Measurements from ENCODE around the gene ZNF155. TPM values are rescaled to one million over a fixed set of nuclear protein-coding genes. Genes with fewer than 3 reads are reported as not detected.

ZNF155 gene
- total and polyA plus RNA-seq, 10 donors, result 5.1 to 18.2 (median 10.2) TPM

GRCh38 chr19:44032001-44032610 is 48.1 kb downstream of the ZNF155 start:
- no peak for TF ChIP-seq POLR2A (IDR thresholded peaks at IDR 0.05)
- TF ChIP-seq CTCF (IDR thresholded peaks at IDR 0.05 in 8 of 11, conservative IDR thresholded peaks at IDR 0.05 in 3 of 11), result no peak
- no peak for TF ChIP-seq POLR2AphosphoS5 (IDR thresholded peaks at IDR 0.05)
- Histone ChIP-seq H3K27ac (no peak overlapping the region), H3K36me3 (peaks cover 28 to 70% (median 56%) of the 10 kb centered on the region in 6 donors), H3K4me3 (peak overlapping the region in 1 of 8 donors; percentile 17), H3K4me1 (no peaks in the 10 kb centered on the region), H3K9me3 (peaks cover 29 to 100% (median 100%) of the 10 kb centered on the region in 8 donors), H3K27me3 (replicated peaks in 1 of 7) (no peaks in the 10 kb centered on the region)
- intact Hi-C loops (cut with DNase I; ENCODE audit: low total_unique reads), result no loop called here
- WGBS, 5 donors, result 72 to 90% (median 85%) methylated on average over 1 of the region's 1 CpG
- no peak for DNase-seq

- Histone ChIP-seq H3K36me3 (no peaks in the 10 kb centered on the region), H3K4me1 (no peaks in the 10 kb centered on the region), H3K4me3 (no peak overlapping the region), H3K27ac (no peak overlapping the region), H3K27me3 (replicated peaks in 1 of 7) (peaks cover 0 to 13% (median 0%) of the 10 kb centered on the region in 7 donors), H3K9me3 (peaks cover 4 to 88% (median 64%) of the 10 kb centered on the region in 8 donors)
- TF ChIP-seq CTCF (IDR thresholded peaks at IDR 0.05 in 8 of 11, conservative IDR thresholded peaks at IDR 0.05 in 3 of 11) (no peak), POLR2AphosphoS5 (IDR thresholded peaks at IDR 0.05) (no peak), POLR2A (IDR thresholded peaks at IDR 0.05) (no peak)
- 82 to 89% (median 85%) methylated on average over 2 of the region's 2 CpGs for WGBS, 5 donors
- no peak for DNase-seq
- intact Hi-C loops (cut with DNase I; ENCODE audit: low total_unique reads), result no loop called here
These were observed 58.2 kb downstream of the ZNF155 start for GRCh38 chr19:44042147-44042546.

Small RNA genes within 50 kb of the gene (small RNA-seq; reads per million reads assigned to genes)
- gene AC006213.5, result 0 reads per million in 4 donors

Other genes with a start within 250 kb of the ZNF155 start
- gene SMG9, start 229.2 kb upstream of the ZNF155 start, total RNA-seq, result 10 to 100 TPM; 30.9 to 65.9 (median 54.6) TPM
- gene SMG9, start 229.2 kb upstream of the ZNF155 start, polyA plus RNA-seq, result 10 to 100 TPM; 34.0 to 44.8 (median 44.3) TPM
- gene KCNN4, start 203.2 kb upstream of the ZNF155 start, total RNA-seq, result 10 to 100 TPM; 14.3 to 24.2 (median 21.3) TPM
- gene KCNN4, start 203.2 kb upstream of the ZNF155 start, polyA plus RNA-seq, result 10 to 100 TPM; 25.3 to 77.6 (median 56.1) TPM
- 10 to 100 TPM in 2 of 7 donors, 1 to 10 TPM in 5; 4.2 to 48.1 (median 7.4) TPM for gene LYPD5, start 181.7 kb upstream of the ZNF155 start, total RNA-seq
- 1 to 10 TPM; 2.1 to 6.6 (median 2.2) TPM for gene LYPD5, start 181.7 kb upstream of the ZNF155 start, polyA plus RNA-seq
- gene ZNF283, start 156.9 kb upstream of the ZNF155 start, total RNA-seq, result 10 to 100 TPM in 6 of 7 donors, 1 to 10 TPM in 1; 6.0 to 15.6 (median 11.9) TPM
- gene ZNF283, start 156.9 kb upstream of the ZNF155 start, polyA plus RNA-seq, result 1 to 10 TPM; 1.1 to 3.0 (median 1.1) TPM
- gene ZNF404, start 100.2 kb upstream of the ZNF155 start, total RNA-seq, result 1 to 10 TPM; 2.5 to 6.0 (median 3.8) TPM
- gene ZNF404, start 100.2 kb upstream of the ZNF155 start, polyA plus RNA-seq, result 10 to 100 TPM in 1 of 3 donors, 1 to 10 TPM in 2; 8.2 to 10.3 (median 9.1) TPM
- gene ZNF45, start 48.9 kb upstream of the ZNF155 start, total RNA-seq, result 10 to 100 TPM; 12.9 to 24.5 (median 16.2) TPM
- 1 to 10 TPM; 3.9 to 6.1 (median 5.4) TPM for gene ZNF45, start 48.9 kb upstream of the ZNF155 start, polyA plus RNA-seq
- 1 to 10 TPM; 3.4 to 8.7 (median 6.3) TPM for gene ZNF221, start 33.0 kb upstream of the ZNF155 start, total RNA-seq
- under 1 TPM; 0.09 to 0.58 (median 0.29) TPM for gene ZNF221, start 33.0 kb upstream of the ZNF155 start, polyA plus RNA-seq
- 10 to 100 TPM in 2 of 7 donors, 1 to 10 TPM in 5; 7.9 to 15.2 (median 8.9) TPM for gene ZNF230, start 18.8 kb downstream of the ZNF155 start, total RNA-seq
- 1 to 10 TPM; 2.4 to 3.0 (median 2.7) TPM for gene ZNF230, start 18.8 kb downstream of the ZNF155 start, polyA plus RNA-seq
- 10 to 100 TPM in 1 of 7 donors, 1 to 10 TPM in 6; 4.6 to 12.5 (median 5.8) TPM for gene ZNF222, start 41.2 kb downstream of the ZNF155 start, total RNA-seq
- gene ZNF222, start 41.2 kb downstream of the ZNF155 start, polyA plus RNA-seq, result 1 to 10 TPM; 3.4 to 4.8 (median 4.0) TPM
- 1 to 10 TPM; 3.7 to 9.9 (median 6.3) TPM for gene ZNF223, start 67.8 kb downstream of the ZNF155 start, total RNA-seq
- gene ZNF223, start 67.8 kb downstream of the ZNF155 start, polyA plus RNA-seq, result 1 to 10 TPM; 2.7 to 2.9 (median 2.9) TPM
- 1 to 10 TPM; 1.8 to 3.8 (median 3.0) TPM for gene ZNF284, start 88.0 kb downstream of the ZNF155 start, total RNA-seq
- 1 to 10 TPM in 1 of 3 donors, under 1 TPM in 2; 0.59 to 1.3 (median 0.82) TPM for gene ZNF284, start 88.0 kb downstream of the ZNF155 start, polyA plus RNA-seq
- 10 to 100 TPM; 39.4 to 61.8 (median 49.8) TPM for gene ZNF224, start 110.2 kb downstream of the ZNF155 start, total RNA-seq
- 10 to 100 TPM; 15.9 to 26.6 (median 22.6) TPM for gene ZNF224, start 110.2 kb downstream of the ZNF155 start, polyA plus RNA-seq
- 1 to 10 TPM; 5.0 to 9.4 (median 6.6) TPM for gene ZNF225, start 129.2 kb downstream of the ZNF155 start, total RNA-seq
- gene ZNF225, start 129.2 kb downstream of the ZNF155 start, polyA plus RNA-seq, result 1 to 10 TPM; 1.4 to 2.0 (median 1.7) TPM
- 10 to 100 TPM; 12.2 to 17.6 (median 13.8) TPM for gene ZNF234, start 157.4 kb downstream of the ZNF155 start, total RNA-seq
- gene ZNF234, start 157.4 kb downstream of the ZNF155 start, polyA plus RNA-seq, result 1 to 10 TPM; 2.2 to 3.9 (median 2.6) TPM
- gene ZNF226, start 180.9 kb downstream of the ZNF155 start, total RNA-seq, result 10 to 100 TPM; 21.5 to 40.0 (median 29.3) TPM
- 10 to 100 TPM; 14.4 to 20.9 (median 15.8) TPM for gene ZNF226, start 180.9 kb downstream of the ZNF155 start, polyA plus RNA-seq
- gene ZNF227, start 228.3 kb downstream of the ZNF155 start, total RNA-seq, result 10 to 100 TPM; 23.0 to 32.6 (median 30.2) TPM
- 1 to 10 TPM; 4.7 to 8.1 (median 5.5) TPM for gene ZNF227, start 228.3 kb downstream of the ZNF155 start, polyA plus RNA-seq

Measured in spleen (tissue), 11 donors.